ENCODE data around the gene IL21R. TPM values are rescaled to one million over a fixed set of nuclear protein-coding genes. Genes with fewer than 3 reads are reported as not detected.

The IL21R gene
- total RNA-seq, 1 donor = 10.1 TPM

Other genes with a start within 250 kb of the IL21R start
- gene KDM8, start 198.6 kb upstream of the IL21R start, total RNA-seq = 2.9 and 6.2 TPM in 2 replicates
- gene NSMCE1, start 133.4 kb upstream of the IL21R start, total RNA-seq = 57.9 and 71.3 TPM in 2 replicates
- 28.0 and 32.9 TPM in 2 replicates for gene IL4R, start 88.2 kb upstream of the IL21R start, total RNA-seq
- 55.1 and 59.0 TPM in 2 replicates for gene GTF3C1, start 147.7 kb downstream of the IL21R start, total RNA-seq
- 30.8 and 32.7 TPM in 2 replicates for gene KATNIP, start 148.0 kb downstream of the IL21R start, total RNA-seq